T-cell (primary cell): ENCODE data around the gene NCS1. TPM values are rescaled to one million over a fixed set of nuclear protein-coding genes. Genes with fewer than 3 reads are reported as not detected.

ENCODE experiments used
- ATAC-seq, 4 experiments: fragments of 200-7000 bp in 3 of 4; fragments of 150-1000 bp in 1 of 4; cut with Tn5 transposase; replicated peaks in 1 of 4; 1 replicate in 3 of 4; 2 replicates in 1 of 4; pipeline ENCODE4 v1.10.0; 2021; ENCODE audit warnings: moderate library complexity in 3 of 4, mild to moderate bottlenecking in 2 of 4, moderate number of reproducible peaks in 1 of 4
- CTCF ChIA-PET, 2 donors: fragments of 300-600 bp; sonication (Branson Sonifier 250); formaldehyde crosslinking; loops; one replicate each; lab custom pipeline; 2022; ENCODE audit warnings: antibody characterized with exemption in 2 of 2; lab: Charles Lee
- POLR2A ChIA-PET, 2 donors: fragments of 300-600 bp; sonication (Branson Sonifier 250); formaldehyde crosslinking; loops; one replicate each; lab custom pipeline; 2022; ENCODE audit warnings: antibody characterized with exemption in 2 of 2; lab: Charles Lee
- DNase-seq, 35 experiments: peaks; one replicate each; pipeline versions ENCODE4 v3.0.0 to v3.0.0-alpha.2; 2013 to 2023
- H3K27ac ChIP-seq: one replicate; pipeline ENCODE4 v1.5.1; 2013; ENCODE audit warnings: low read length
- H3K27me3 ChIP-seq, 2 experiments: replicated peaks in 1 of 2; 1 replicate in 1 of 2; 2 replicates in 1 of 2; pipeline versions ENCODE4 v1.6.1 to v1.7.0; 2013; ENCODE audit warnings: low read length in 1 of 2, mixed read lengths in 1 of 2; ENCODE audit not compliant: control insufficient read depth in 2 of 2, insufficient read depth in 2 of 2; ENCODE audit errors: extremely low read depth in 1 of 2
- H3K36me3 ChIP-seq, 2 donors: 1 replicate in 1 of 2; 2 replicates in 1 of 2; pipeline versions ENCODE4 v1.6.1 to v1.7.0; 2013; ENCODE audit warnings: low read length in 1 of 2; ENCODE audit not compliant: control insufficient read depth in 2 of 2, insufficient read depth in 1 of 2; ENCODE audit errors: extremely low read depth in 1 of 2
- H3K4me1 ChIP-seq, 2 experiments: 1 replicate in 1 of 2; 2 replicates in 1 of 2; pipeline versions ENCODE4 v1.6.1 to v1.7.0; 2013; ENCODE audit warnings: low read length in 2 of 2, mixed read lengths in 1 of 2; ENCODE audit not compliant: insufficient read depth in 2 of 2, control insufficient read depth in 1 of 2; ENCODE audit errors: extremely low read depth in 1 of 2
- H3K4me3 ChIP-seq, 2 donors: 1 replicate in 1 of 2; 2 replicates in 1 of 2; pipeline versions ENCODE4 v1.5.1 to v1.7.0; 2013; ENCODE audit warnings: mild to moderate bottlenecking in 2 of 2, low read length in 1 of 2, moderate library complexity in 1 of 2; ENCODE audit not compliant: control insufficient read depth in 1 of 2; ENCODE audit errors: extremely low read depth in 1 of 2
- H3K9me3 ChIP-seq: 2 replicates; pipeline ENCODE4 v1.7.0; 2013
- H3K27ac Mint-ChIP-seq, 2 donors: one replicate each; pipeline ENCODE4 v1.8.0; 2020 to 2021; ENCODE audit warnings: mild to moderate bottlenecking in 2 of 2, mixed read lengths in 2 of 2
- H3K27me3 Mint-ChIP-seq, 2 donors: one replicate each; pipeline ENCODE4 v1.8.0; 2021 to 2022; ENCODE audit warnings: mixed read lengths in 2 of 2
- H3K36me3 Mint-ChIP-seq: one replicate; pipeline ENCODE4 v1.8.0; 2021; ENCODE audit warnings: mixed read lengths
- H3K4me1 Mint-ChIP-seq, 3 donors: one replicate each; pipeline ENCODE4 v1.8.0; 2020 to 2022; ENCODE audit warnings: mixed read lengths in 3 of 3, mild to moderate bottlenecking in 1 of 3
- H3K4me3 Mint-ChIP-seq, 3 donors: one replicate each; pipeline ENCODE4 v1.8.0; 2020 to 2022; ENCODE audit warnings: mild to moderate bottlenecking in 3 of 3, mixed read lengths in 3 of 3, moderate library complexity in 3 of 3
- H3K9me3 Mint-ChIP-seq, 3 donors: one replicate each; pipeline ENCODE4 v1.8.0; 2020 to 2022; ENCODE audit warnings: mixed read lengths in 3 of 3
- WGBS: methylation state at CpG from one replicate; pipeline ENCODE4 v1.1.5; 2013; ENCODE audit warnings: missing lambda C conversion rate; ENCODE audit not compliant: insufficient coverage; 5-methylcytosine and 5-hydroxymethylcytosine counted together
- total RNA-seq, 35 experiments: library from RNA in 6 of 35; stranded (reverse) in 6 of 35; fragments of 120-200 nt in 1 of 35; gene quantifications; one replicate each; pipeline versions ENCODE4 v1.2.1 to v1.2.4 and lab custom pipeline; 2013 to 2026

The NCS1 gene
- total RNA-seq, 5 donors from 2014 or later (not counting 1 experiment from before 2014, with no cell fraction given), result 0.20 to 0.82 (median 0.46) TPM; not detected in 1

GRCh38 chr9:130192382-130192999 is 20.3 kb downstream of the NCS1 start:
- 71% methylated on average over 7 of the region's 16 CpGs for WGBS
- CTCF ChIA-PET, result no interaction called here
- no peaks in the 10 kb centered on the region for H3K9me3 ChIP-seq
- DNase-seq (no peak), ATAC-seq (no peak)
- peaks cover 0 to 7% of the 10 kb centered on the region in 2 experiments for H3K4me1 ChIP-seq
- Mint-ChIP-seq H3K4me1 (peaks cover 0 to 2% (median 2%) of the 10 kb centered on the region in 3 donors), H3K9me3 (no peaks in the 10 kb centered on the region), H3K27me3 (no peaks in the 10 kb centered on the region), H3K4me3 (no peak overlapping the region), H3K27ac (no peak overlapping the region), H3K36me3 (no peaks in the 10 kb centered on the region)
- POLR2A ChIA-PET, result no interaction called here
- no peak overlapping the region for H3K27ac ChIP-seq
- no peaks in the 10 kb centered on the region for H3K36me3 ChIP-seq
- peaks cover 0 to 23% of the 10 kb centered on the region in 2 experiments for H3K27me3 ChIP-seq
- no peak overlapping the region for H3K4me3 ChIP-seq

DNA sequence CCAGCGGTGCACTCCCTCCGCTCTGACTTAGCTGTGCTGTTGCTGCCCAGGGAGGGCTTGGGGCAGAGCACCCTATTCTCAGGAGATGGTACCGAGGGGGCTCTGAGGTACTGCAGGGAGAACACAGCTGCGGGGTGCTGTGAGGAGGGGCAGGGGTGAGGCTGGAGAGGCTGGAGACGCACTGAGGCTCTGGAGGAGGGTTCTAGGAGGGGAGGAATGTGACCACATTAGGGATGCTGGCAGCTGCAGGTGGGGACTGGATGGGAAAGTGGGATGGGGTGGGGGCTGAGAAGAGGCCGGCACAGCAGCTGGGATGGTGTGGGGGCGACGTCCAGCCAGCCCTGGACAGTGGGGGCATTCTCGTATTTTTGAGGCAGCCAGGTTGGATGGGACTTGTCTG is 20.9 kb downstream of the NCS1 start:
- no peaks in the 10 kb centered on the region for H3K9me3 Mint-ChIP-seq
- 65% methylated on average over 8 of the region's 9 CpGs for WGBS
- H3K4me3 Mint-ChIP-seq, result no peak overlapping the region
- Histone ChIP-seq H3K36me3 (no peaks in the 10 kb centered on the region), H3K27ac (no peak overlapping the region), H3K4me1 (peaks cover 0 to 7% of the 10 kb centered on the region in 2 experiments), H3K4me3 (no peak overlapping the region), H3K9me3 (no peaks in the 10 kb centered on the region), H3K27me3 (peaks cover 0 to 23% of the 10 kb centered on the region in 2 experiments)
- ATAC-seq, result no peak
- ChIA-PET POLR2A (no interaction called here), CTCF (no interaction called here)
- no peak for DNase-seq
- H3K27me3 Mint-ChIP-seq, result no peaks in the 10 kb centered on the region
- H3K36me3 Mint-ChIP-seq, result no peaks in the 10 kb centered on the region
- H3K4me1 Mint-ChIP-seq, result peaks cover 0 to 2% (median 2%) of the 10 kb centered on the region in 3 donors
- no peak overlapping the region for H3K27ac Mint-ChIP-seq

DNA sequence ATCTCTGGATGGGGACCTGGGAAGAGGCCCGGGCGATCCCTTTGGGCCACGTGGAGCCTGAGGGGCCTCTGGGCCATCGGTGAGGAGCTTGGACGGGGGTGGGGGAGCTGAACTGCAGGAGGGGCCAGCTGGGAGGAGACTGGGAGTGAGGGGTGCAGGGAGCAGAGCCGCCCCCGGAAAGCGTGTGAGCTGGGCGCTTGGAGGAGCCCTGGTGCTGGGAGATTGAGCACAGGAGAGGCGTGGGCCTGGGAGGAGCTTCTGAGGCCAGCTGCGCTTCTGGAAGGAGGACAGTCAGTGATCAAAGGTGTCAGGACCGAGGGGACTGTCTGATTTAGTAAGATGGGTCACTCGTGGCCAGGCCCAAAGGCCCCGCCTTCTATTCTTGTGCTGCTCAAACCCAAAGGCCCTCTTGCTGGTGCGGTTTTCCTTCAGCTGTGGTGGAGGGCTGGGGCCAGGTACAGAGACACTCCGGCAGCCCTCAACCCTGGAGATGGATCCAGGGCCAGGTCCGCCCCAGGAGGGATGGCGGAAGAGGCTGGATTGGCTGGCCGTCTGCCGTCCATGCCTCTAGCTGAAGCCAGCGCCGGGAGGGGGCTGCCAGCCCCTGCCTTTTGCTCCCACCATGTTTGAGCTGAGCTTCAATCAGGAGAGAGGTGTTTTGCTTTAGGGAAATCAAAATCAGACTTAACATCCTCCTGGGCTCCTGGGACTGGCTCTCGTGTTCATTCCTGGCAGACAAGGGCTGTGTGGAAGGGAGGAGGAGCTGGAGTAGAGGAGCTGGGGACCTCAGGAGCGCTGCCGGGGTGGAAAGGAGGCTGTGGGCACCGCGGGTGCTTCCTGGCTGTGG is 21.6 kb downstream of the NCS1 start:
- POLR2A ChIA-PET, result no interaction called here
- H3K4me1 ChIP-seq, result peaks cover 0 to 7% of the 10 kb centered on the region in 2 experiments
- H3K9me3 ChIP-seq, result no peaks in the 10 kb centered on the region
- H3K27me3 Mint-ChIP-seq, result no peaks in the 10 kb centered on the region
- ATAC-seq, result no peak
- 86% methylated on average over 25 of the region's 27 CpGs for WGBS
- peaks cover 0 to 2% (median 2%) of the 10 kb centered on the region in 3 donors for H3K4me1 Mint-ChIP-seq
- H3K9me3 Mint-ChIP-seq, result no peaks in the 10 kb centered on the region
- no peak overlapping the region for H3K27ac ChIP-seq
- H3K27ac Mint-ChIP-seq, result no peak overlapping the region
- no peak for DNase-seq
- no peaks in the 10 kb centered on the region for H3K36me3 ChIP-seq
- CTCF ChIA-PET, result interaction anchor here in 1 of 2 donors (0.5 kb wide), 1 partner anchor 491 kb away, joined by 4 read pairs; no protein-coding TSS in a partner anchor
- no peak overlapping the region for H3K4me3 Mint-ChIP-seq
- no peak overlapping the region for H3K4me3 ChIP-seq
- H3K27me3 ChIP-seq, result peaks cover 0 to 23% of the 10 kb centered on the region in 2 experiments
- no peaks in the 10 kb centered on the region for H3K36me3 Mint-ChIP-seq

DNA sequence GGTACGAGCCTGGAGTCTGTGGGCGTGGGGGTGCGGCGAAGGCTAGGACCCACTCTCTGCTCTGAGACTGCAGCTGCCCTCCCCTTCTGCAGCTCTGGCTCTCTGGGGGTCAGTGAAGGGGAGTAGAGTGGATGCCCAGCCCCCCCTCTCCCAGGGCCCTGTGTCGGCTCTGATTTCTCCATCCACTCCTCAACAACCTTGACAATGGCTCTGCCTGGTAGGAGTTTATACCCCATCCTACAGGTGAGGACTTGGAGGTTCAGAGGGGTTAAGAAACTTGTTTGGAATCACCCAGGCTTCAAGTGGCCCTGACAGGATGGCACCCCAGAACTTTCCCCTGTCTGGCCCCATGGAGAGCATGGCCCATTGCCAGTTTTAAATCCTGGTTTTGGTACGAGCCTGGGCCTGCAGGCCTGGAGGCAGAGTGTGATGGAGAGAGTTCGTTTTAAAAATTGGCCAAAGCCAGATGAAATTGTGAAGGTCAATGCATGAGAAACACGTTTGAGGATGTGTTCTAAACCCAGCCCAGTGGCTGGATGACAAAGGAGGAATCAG is 22.3 kb downstream of the NCS1 start:
- DNase-seq, result no peak
- no peak overlapping the region for H3K4me3 ChIP-seq
- H3K4me1 ChIP-seq, result peaks cover 0 to 7% of the 10 kb centered on the region in 2 experiments
- ChIA-PET CTCF (interaction anchor here in 1 of 2 donors (0.5 kb wide), 1 partner anchor 491 kb away, joined by 4 read pairs; no protein-coding TSS in a partner anchor), POLR2A (no interaction called here)
- 57% methylated on average over 3 of the region's 8 CpGs for WGBS
- Mint-ChIP-seq H3K4me3 (no peak overlapping the region), H3K36me3 (no peaks in the 10 kb centered on the region), H3K27me3 (no peaks in the 10 kb centered on the region), H3K9me3 (no peaks in the 10 kb centered on the region), H3K4me1 (peaks cover 0 to 2% (median 2%) of the 10 kb centered on the region in 3 donors), H3K27ac (no peak overlapping the region)
- no peaks in the 10 kb centered on the region for H3K9me3 ChIP-seq
- no peak overlapping the region for H3K27ac ChIP-seq
- peaks cover 0 to 23% of the 10 kb centered on the region in 2 experiments for H3K27me3 ChIP-seq
- no peak for ATAC-seq
- H3K36me3 ChIP-seq, result no peaks in the 10 kb centered on the region

GRCh38 chr9:130195638-130196037 is 23.4 kb downstream of the NCS1 start:
- H3K4me3 ChIP-seq, result no peak overlapping the region
- H3K36me3 ChIP-seq, result no peaks in the 10 kb centered on the region
- Mint-ChIP-seq H3K4me1 (peaks cover 0 to 2% (median 2%) of the 10 kb centered on the region in 3 donors), H3K27me3 (no peaks in the 10 kb centered on the region), H3K4me3 (no peak overlapping the region), H3K9me3 (no peaks in the 10 kb centered on the region), H3K36me3 (no peaks in the 10 kb centered on the region), H3K27ac (no peak overlapping the region)
- ATAC-seq (no peak), DNase-seq (no peak)
- POLR2A ChIA-PET, result no interaction called here
- CTCF ChIA-PET, result no interaction called here
- WGBS, result 88% methylated on average over 10 of the region's 15 CpGs
- H3K27me3 ChIP-seq, result peaks cover 0 to 23% of the 10 kb centered on the region in 2 experiments
- no peak overlapping the region for H3K27ac ChIP-seq
- no peaks in the 10 kb centered on the region for H3K9me3 ChIP-seq
- peaks cover 0 to 7% of the 10 kb centered on the region in 2 experiments for H3K4me1 ChIP-seq

GRCh38 chr9:130196643-130197042 is 24.4 kb downstream of the NCS1 start:
- POLR2A ChIA-PET, result no interaction called here
- no peaks in the 10 kb centered on the region for H3K27me3 Mint-ChIP-seq
- H3K4me1 Mint-ChIP-seq, result peaks cover 0 to 2% (median 2%) of the 10 kb centered on the region in 3 donors
- no peak overlapping the region for H3K27ac Mint-ChIP-seq
- no peak overlapping the region for H3K4me3 Mint-ChIP-seq
- CTCF ChIA-PET, result no interaction called here
- H3K36me3 Mint-ChIP-seq, result no peaks in the 10 kb centered on the region
- H3K9me3 ChIP-seq, result no peaks in the 10 kb centered on the region
- H3K36me3 ChIP-seq, result no peaks in the 10 kb centered on the region
- no peak overlapping the region for H3K4me3 ChIP-seq
- H3K4me1 ChIP-seq, result peaks cover 0 to 7% of the 10 kb centered on the region in 2 experiments
- DNase-seq, result no peak
- 89% methylated on average over 3 of the region's 5 CpGs for WGBS
- no peak for ATAC-seq
- H3K9me3 Mint-ChIP-seq, result no peaks in the 10 kb centered on the region
- no peak overlapping the region for H3K27ac ChIP-seq
- H3K27me3 ChIP-seq, result peaks cover 0 to 19% of the 10 kb centered on the region in 2 experiments
